Tibial nerve (tissue), 4 donors: Measurements from ENCODE around the gene PARD3B.

Experiments
- CTCF ChIP-seq, 5 experiments: fragments of 200-600 bp in 3 of 5; fragments of 450-650 bp in 2 of 5; sonication (generic) in 3 of 5; IDR thresholded peaks; one replicate each; pipeline ENCODE4 v1.5.1; 2016 to 2019; ENCODE audit warnings: antibody characterized with exemption in 5 of 5, mild to moderate bottlenecking in 3 of 5, moderate library complexity in 2 of 5
- EP300 ChIP-seq, 2 donors: sonication (generic); formaldehyde crosslinking; IDR thresholded peaks; one replicate each; pipeline ENCODE4 v1.6.1; 2017; ENCODE audit warnings: antibody characterized with exemption in 2 of 2, mild to moderate bottlenecking in 1 of 2
- POLR2A ChIP-seq, 2 donors: fragments of 450-650 bp; IDR thresholded peaks; one replicate each; pipeline ENCODE4 v1.6.1; 2017; ENCODE audit warnings: antibody characterized with exemption in 2 of 2, mild to moderate bottlenecking in 2 of 2, moderate library complexity in 2 of 2

GRCh38 chr2:205545971-205546816, 1000.9 kb downstream of the PARD3B start:
- TF ChIP-seq POLR2A (IDR thresholded peaks at IDR 0.05), result no peak
- no peak for TF ChIP-seq CTCF (IDR thresholded peaks at IDR 0.05)
- no peak for TF ChIP-seq EP300 (IDR thresholded peaks at IDR 0.05)
